ENCODE results near the gene PHTF2. TPM values are rescaled to one million over a fixed set of nuclear protein-coding genes. Genes with fewer than 3 reads are reported as not detected.
A peak's percentile ranks its signal among the peaks of the same experiment; 100 is the strongest.
"Not testable (repeated sequence)": the region's sequence is repeated elsewhere in the genome, so short reads cannot be mapped to it uniquely, and the experiment has no call there.

Gene PHTF2
- total and polyA plus RNA-seq, 7 experiments from 2014 or later = 5.9 to 42.1 (median 20.4) TPM

- peak overlapping the region in 1 of 10 donors; percentile 2 for H3K4me3 Mint-ChIP-seq
- ChIA-PET CTCF (no interaction called here), POLR2A (no interaction called here)
- Histone ChIP-seq H3K27me3 (ENCODE audit: control insufficient read depth in 2 of 2, insufficient read depth in 2 of 2, low read length in 2 of 2) (no peaks in the 10 kb centered on the region), H3K4me3 (ENCODE audit: low read length) (no peak overlapping the region), H3K4me1 (ENCODE audit: control insufficient read depth in 2 of 2, insufficient read depth in 2 of 2, low read length in 2 of 2) (peaks cover 0 to 5% of the 10 kb centered on the region in 2 donors), H3K27ac (ENCODE audit: low read depth, low read length) (no peak overlapping the region), H3K36me3 (ENCODE audit: control insufficient read depth in 2 of 3, insufficient read depth in 3 of 3, low read length in 3 of 3) (no peaks in the 10 kb centered on the region), H3K9me3 (ENCODE audit: control insufficient read depth in 2 of 3, low read length in 3 of 3) (no peaks in the 10 kb centered on the region)
- H3K27me3 Mint-ChIP-seq = no peaks in the 10 kb centered on the region
- DNase-seq (no peak), ATAC-seq (no peak)
- peaks cover 3 to 35% (median 17%) of the 10 kb centered on the region in 11 donors for H3K9me3 Mint-ChIP-seq
- H3K27ac Mint-ChIP-seq = no peak overlapping the region
- H3K4me1 Mint-ChIP-seq = peaks cover 18 to 64% (median 56%) of the 10 kb centered on the region in 7 donors
- peaks cover 4 to 33% (median 18%) of the 10 kb centered on the region in 5 donors for H3K36me3 Mint-ChIP-seq
- intact Hi-C loops (cut with micrococcal nuclease) = loop anchor here in 1 of 2 donors (2.0 kb wide), 1 partner anchor 27 kb away; no protein-coding TSS in a partner anchor
Observed at GRCh38 chr7:77827999-77828398, 29.4 kb downstream of the PHTF2 start.

GRCh38 chr7:77830649-77831355, 32.2 kb downstream of the PHTF2 start:
- Mint-ChIP-seq H3K36me3 (peaks cover 0 to 16% (median 8%) of the 10 kb centered on the region in 5 donors), H3K4me1 (peaks cover 13 to 68% (median 56%) of the 10 kb centered on the region in 7 donors), H3K27me3 (no peaks in the 10 kb centered on the region), H3K4me3 (no peak overlapping the region), H3K27ac (peak overlapping the region in 6 of 9 donors; percentile 22 to 65 (median 28)), H3K9me3 (peaks cover 0 to 12% (median under 1%) of the 10 kb centered on the region in 11 donors)
- CTCF ChIA-PET = interaction anchor here (0.7 kb wide), 1 partner anchor 25 kb away, joined by 4 read pairs; no protein-coding TSS in a partner anchor
- intact Hi-C loops (cut with micrococcal nuclease) = no loop called here
- H3K27me3 ChIP-seq (ENCODE audit: control insufficient read depth in 2 of 2, insufficient read depth in 2 of 2, low read length in 2 of 2) = no peaks in the 10 kb centered on the region
- ATAC-seq = no peak
- DNase-seq = no peak
- POLR2A ChIA-PET = no interaction called here
- H3K27ac ChIP-seq (ENCODE audit: low read depth, low read length) = no peak overlapping the region
- no peaks in the 10 kb centered on the region for H3K9me3 ChIP-seq (ENCODE audit: control insufficient read depth in 2 of 3, low read length in 3 of 3)
- peaks cover 10 to 11% of the 10 kb centered on the region in 2 donors for H3K4me1 ChIP-seq (ENCODE audit: control insufficient read depth in 2 of 2, insufficient read depth in 2 of 2, low read length in 2 of 2)
- H3K36me3 ChIP-seq (ENCODE audit: control insufficient read depth in 2 of 3, insufficient read depth in 3 of 3, low read length in 3 of 3) = no peaks in the 10 kb centered on the region
- no peak overlapping the region for H3K4me3 ChIP-seq (ENCODE audit: low read length)

- ATAC-seq = no peak
- Mint-ChIP-seq H3K36me3 (peaks cover 0 to 17% (median 6%) of the 10 kb centered on the region in 5 donors), H3K9me3 (peaks cover 0 to 6% (median 1%) of the 10 kb centered on the region in 11 donors), H3K27me3 (no peaks in the 10 kb centered on the region), H3K27ac (peak overlapping the region in 1 of 9 donors; percentile 41), H3K4me1 (peaks cover 13 to 62% (median 56%) of the 10 kb centered on the region in 7 donors), H3K4me3 (peak overlapping the region in 1 of 10 donors; percentile 49)
- no peak for DNase-seq
- Histone ChIP-seq H3K9me3 (ENCODE audit: control insufficient read depth in 2 of 3, low read length in 3 of 3) (no peaks in the 10 kb centered on the region), H3K27me3 (ENCODE audit: control insufficient read depth in 2 of 2, insufficient read depth in 2 of 2, low read length in 2 of 2) (no peaks in the 10 kb centered on the region), H3K27ac (ENCODE audit: low read depth, low read length) (no peak overlapping the region), H3K36me3 (ENCODE audit: control insufficient read depth in 2 of 3, insufficient read depth in 3 of 3, low read length in 3 of 3) (no peaks in the 10 kb centered on the region), H3K4me1 (ENCODE audit: control insufficient read depth in 2 of 2, insufficient read depth in 2 of 2, low read length in 2 of 2) (peaks cover 10 to 11% of the 10 kb centered on the region in 2 donors), H3K4me3 (ENCODE audit: low read length) (no peak overlapping the region)
- POLR2A ChIA-PET = no interaction called here
- CTCF ChIA-PET = interaction anchor here (0.7 kb wide), 1 partner anchor 25 kb away, joined by 4 read pairs; no protein-coding TSS in a partner anchor
- intact Hi-C loops (cut with micrococcal nuclease) = no loop called here
Observed at GRCh38 chr7:77831481-77831880, 32.9 kb downstream of the PHTF2 start.

- peak overlapping the region in 1 of 10 donors; percentile 49 for H3K4me3 Mint-ChIP-seq
- peak overlapping the region in 1 of 9 donors; percentile 41 for H3K27ac Mint-ChIP-seq
- H3K27me3 ChIP-seq (ENCODE audit: control insufficient read depth in 2 of 2, insufficient read depth in 2 of 2, low read length in 2 of 2) = no peaks in the 10 kb centered on the region
- ATAC-seq = no peak
- DNase-seq = no peak
- H3K36me3 ChIP-seq (ENCODE audit: control insufficient read depth in 2 of 3, insufficient read depth in 3 of 3, low read length in 3 of 3) = no peaks in the 10 kb centered on the region
- H3K36me3 Mint-ChIP-seq = peaks cover 0 to 16% (median 3%) of the 10 kb centered on the region in 5 donors
- H3K4me3 ChIP-seq (ENCODE audit: low read length) = no peak overlapping the region
- H3K9me3 Mint-ChIP-seq = peaks cover 0 to 2% (median 0%) of the 10 kb centered on the region in 11 donors
- intact Hi-C loops (cut with micrococcal nuclease) = no loop called here
- H3K27me3 Mint-ChIP-seq = no peaks in the 10 kb centered on the region
- ChIA-PET POLR2A (no interaction called here), CTCF (no interaction called here)
- H3K4me1 ChIP-seq (ENCODE audit: control insufficient read depth in 2 of 2, insufficient read depth in 2 of 2, low read length in 2 of 2) = peaks cover 10 to 11% of the 10 kb centered on the region in 2 donors
- no peak overlapping the region for H3K27ac ChIP-seq (ENCODE audit: low read depth, low read length)
- H3K9me3 ChIP-seq (ENCODE audit: control insufficient read depth in 2 of 3, low read length in 3 of 3) = no peaks in the 10 kb centered on the region
- H3K4me1 Mint-ChIP-seq = peaks cover 9 to 57% (median 53%) of the 10 kb centered on the region in 7 donors
Observed at GRCh38 chr7:77831953-77832352, 33.4 kb downstream of the PHTF2 start.

- Mint-ChIP-seq H3K36me3 (peaks cover 0 to 16% (median 3%) of the 10 kb centered on the region in 5 donors), H3K27ac (peak overlapping the region in 2 of 9 donors; percentile 3 to 4), H3K9me3 (peaks cover 0 to 2% (median 0%) of the 10 kb centered on the region in 11 donors), H3K27me3 (no peaks in the 10 kb centered on the region), H3K4me1 (peaks cover 11 to 57% (median 50%) of the 10 kb centered on the region in 7 donors), H3K4me3 (peak overlapping the region in 6 of 10 donors; percentile 2 to 81 (median 28))
- Histone ChIP-seq H3K36me3 (ENCODE audit: control insufficient read depth in 2 of 3, insufficient read depth in 3 of 3, low read length in 3 of 3) (no peaks in the 10 kb centered on the region), H3K27me3 (ENCODE audit: control insufficient read depth in 2 of 2, insufficient read depth in 2 of 2, low read length in 2 of 2) (no peaks in the 10 kb centered on the region), H3K27ac (ENCODE audit: low read depth, low read length) (no peak overlapping the region), H3K9me3 (ENCODE audit: control insufficient read depth in 2 of 3, low read length in 3 of 3) (no peaks in the 10 kb centered on the region), H3K4me3 (ENCODE audit: low read length) (no peak overlapping the region), H3K4me1 (ENCODE audit: control insufficient read depth in 2 of 2, insufficient read depth in 2 of 2, low read length in 2 of 2) (peaks cover 10 to 11% of the 10 kb centered on the region in 2 donors)
- ATAC-seq (no peak), DNase-seq (no peak)
- ChIA-PET POLR2A (interaction anchor here (1.2 to 2.1 kb wide), 2 partner anchors 30 to 34 kb away, joined by 5 to 10 read pairs; partner anchors contain the start of genes PHTF2 and TMEM60), CTCF (no interaction called here)
- intact Hi-C loops (cut with micrococcal nuclease) = no loop called here
Observed at GRCh38 chr7:77833136-77833535, 34.6 kb downstream of the PHTF2 start.

- H3K9me3 ChIP-seq (ENCODE audit: control insufficient read depth in 2 of 3, low read length in 3 of 3); H3K27me3 ChIP-seq (ENCODE audit: control insufficient read depth in 2 of 2, insufficient read depth in 2 of 2, low read length in 2 of 2); H3K27ac ChIP-seq (ENCODE audit: low read depth, low read length); CTCF ChIA-PET; DNase-seq; H3K27me3 Mint-ChIP-seq; H3K36me3 ChIP-seq (ENCODE audit: control insufficient read depth in 2 of 3, insufficient read depth in 3 of 3, low read length in 3 of 3); H3K4me3 Mint-ChIP-seq; H3K27ac Mint-ChIP-seq; ATAC-seq; H3K9me3 Mint-ChIP-seq; intact Hi-C loops (cut with micrococcal nuclease); POLR2A ChIA-PET; H3K4me3 ChIP-seq (ENCODE audit: low read length): not testable (repeated sequence)
- Mint-ChIP-seq H3K4me1 (peaks cover 12 to 40% (median 37%) of the 10 kb centered on the region in 7 donors), H3K36me3 (peaks cover 0 to 18% (median 3%) of the 10 kb centered on the region in 5 donors)
- H3K4me1 ChIP-seq (ENCODE audit: control insufficient read depth in 2 of 2, insufficient read depth in 2 of 2, low read length in 2 of 2) = peaks cover 7 to 11% of the 10 kb centered on the region in 2 donors
Observed at GRCh38 chr7:77836425-77836824, 37.9 kb downstream of the PHTF2 start.

Data from naive thymus-derived CD4-positive, alpha-beta T cell (primary cell).